Measurements from ENCODE around the gene NAV2. TPM values are rescaled to one million over a fixed set of nuclear protein-coding genes. Genes with fewer than 3 reads are reported as not detected.

Gene NAV2
- total RNA-seq, 4 donors from 2014 or later, result 9.1 to 34.7 (median 22.2) TPM

- H3K36me3 ChIP-seq, result no peaks in the 10 kb centered on the region
- WGBS, result 81% methylated on average over 8 of the region's 8 CpGs
- no peak for TF ChIP-seq EP300 (IDR thresholded peaks at IDR 0.05)
- H3K9me3 ChIP-seq, result no peaks in the 10 kb centered on the region
- H3K4me3 ChIP-seq, result no peak overlapping the region
- no peak overlapping the region for H3K27ac ChIP-seq
- no peaks in the 10 kb centered on the region for H3K4me1 ChIP-seq
- H3K27me3 ChIP-seq, result no peaks in the 10 kb centered on the region
- no peak for DNase-seq (ENCODE audit: low spot score in 2 of 2)
Observed at GRCh38 chr11:19978668-19979518, 266.3 kb downstream of the NAV2 start.

DNA sequence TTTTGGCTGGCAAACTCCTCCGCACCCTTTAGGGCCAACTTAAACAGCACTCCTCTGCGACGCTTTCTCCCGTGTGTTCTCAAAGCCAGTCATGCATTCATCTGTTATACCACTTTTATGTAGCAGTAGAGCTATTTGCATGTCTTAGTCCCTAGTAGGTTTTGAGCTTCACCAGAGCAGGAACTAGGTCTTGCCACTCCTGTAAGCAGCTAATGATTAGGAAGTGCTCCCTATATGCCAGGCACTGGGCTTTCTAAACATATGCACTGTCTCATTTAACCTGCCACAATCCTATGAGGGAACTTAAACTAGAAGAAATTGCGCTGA is 266.8 kb downstream of the NAV2 start:
- TF ChIP-seq POLR2A (IDR thresholded peaks at IDR 0.05), result no peak
- TF ChIP-seq CTCF (IDR thresholded peaks at IDR 0.05), result no peak
- TF ChIP-seq POLR2AphosphoS5 (IDR thresholded peaks at IDR 0.05), result no peak
- no peak for TF ChIP-seq EP300 (IDR thresholded peaks at IDR 0.05)
- H3K4me1 ChIP-seq, result no peaks in the 10 kb centered on the region
- WGBS, result 98% methylated on average over 5 of the region's 5 CpGs
- H3K9me3 ChIP-seq, result no peaks in the 10 kb centered on the region
- H3K36me3 ChIP-seq, result no peaks in the 10 kb centered on the region
- no peak for DNase-seq (ENCODE audit: low spot score in 2 of 2)
- H3K4me3 ChIP-seq, result no peak overlapping the region
- no peaks in the 10 kb centered on the region for H3K27me3 ChIP-seq
- no peak overlapping the region for H3K27ac ChIP-seq

DNA sequence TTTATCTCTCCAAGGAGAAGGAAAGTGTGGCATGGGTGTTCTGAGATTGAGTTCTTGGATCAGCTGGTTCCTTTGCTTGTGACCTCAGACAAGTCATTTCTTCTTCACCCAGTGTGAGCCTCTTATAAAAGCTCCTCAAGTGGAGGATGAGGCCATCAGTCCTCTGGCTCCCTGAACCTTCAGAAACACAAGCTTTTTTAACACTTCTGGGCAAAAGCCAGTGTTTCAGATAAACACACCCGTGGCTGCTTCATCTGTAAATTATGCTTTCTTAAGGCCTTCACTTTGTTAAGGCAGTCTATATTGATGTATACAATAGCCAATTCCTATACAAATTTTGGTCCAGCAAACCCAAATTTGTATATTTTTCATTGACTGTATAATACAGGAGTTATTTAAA is 267.8 kb downstream of the NAV2 start:
- WGBS, result 62% methylated on average over 1 of the region's 1 CpG
- no peak for DNase-seq (ENCODE audit: low spot score in 2 of 2)
- no peaks in the 10 kb centered on the region for H3K27me3 ChIP-seq
- no peaks in the 10 kb centered on the region for H3K36me3 ChIP-seq
- H3K4me1 ChIP-seq, result no peaks in the 10 kb centered on the region
- H3K4me3 ChIP-seq, result no peak overlapping the region
- TF ChIP-seq POLR2AphosphoS5 (IDR thresholded peaks at IDR 0.05) (no peak), CTCF (IDR thresholded peaks at IDR 0.05) (no peak), EP300 (IDR thresholded peaks at IDR 0.05) (no peak), POLR2A (IDR thresholded peaks at IDR 0.05) (no peak)
- H3K27ac ChIP-seq, result no peak overlapping the region
- H3K9me3 ChIP-seq, result no peaks in the 10 kb centered on the region

DNA sequence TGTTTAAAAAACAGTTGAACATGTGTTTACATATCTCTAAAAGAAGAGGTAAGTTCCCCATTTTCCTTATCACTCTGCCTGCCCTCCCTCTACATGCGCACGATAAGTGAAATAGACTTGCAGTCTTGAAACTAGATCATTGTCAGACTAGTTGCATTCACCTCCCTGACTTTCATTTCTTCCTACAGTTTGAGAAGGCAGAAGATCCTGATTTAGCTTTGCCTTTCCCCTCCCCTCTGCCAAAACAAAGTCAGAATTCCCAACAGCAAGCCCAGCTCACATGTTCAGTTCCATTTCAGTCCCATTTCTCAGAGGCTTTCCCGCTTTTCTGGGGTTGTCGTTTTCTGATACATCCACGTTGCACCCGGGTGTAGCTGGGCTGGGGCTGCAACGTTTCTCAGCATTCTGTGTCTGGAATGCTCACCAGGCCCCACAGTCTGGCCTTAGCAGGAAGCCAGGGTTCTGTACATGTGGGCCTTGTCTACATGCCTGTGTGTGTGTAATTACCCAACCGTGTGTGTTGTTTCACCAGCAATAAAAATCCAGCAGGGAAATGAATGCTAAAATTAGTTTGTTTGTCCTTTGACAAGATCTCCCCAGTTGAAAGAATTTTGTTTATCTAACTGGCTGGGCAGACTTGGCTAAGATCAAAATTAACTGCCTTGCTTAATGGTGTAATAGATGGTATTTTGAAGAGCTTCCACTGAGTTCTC is 268.5 kb downstream of the NAV2 start:
- no peak for DNase-seq (ENCODE audit: low spot score in 2 of 2)
- H3K27ac ChIP-seq, result no peak overlapping the region

DNA sequence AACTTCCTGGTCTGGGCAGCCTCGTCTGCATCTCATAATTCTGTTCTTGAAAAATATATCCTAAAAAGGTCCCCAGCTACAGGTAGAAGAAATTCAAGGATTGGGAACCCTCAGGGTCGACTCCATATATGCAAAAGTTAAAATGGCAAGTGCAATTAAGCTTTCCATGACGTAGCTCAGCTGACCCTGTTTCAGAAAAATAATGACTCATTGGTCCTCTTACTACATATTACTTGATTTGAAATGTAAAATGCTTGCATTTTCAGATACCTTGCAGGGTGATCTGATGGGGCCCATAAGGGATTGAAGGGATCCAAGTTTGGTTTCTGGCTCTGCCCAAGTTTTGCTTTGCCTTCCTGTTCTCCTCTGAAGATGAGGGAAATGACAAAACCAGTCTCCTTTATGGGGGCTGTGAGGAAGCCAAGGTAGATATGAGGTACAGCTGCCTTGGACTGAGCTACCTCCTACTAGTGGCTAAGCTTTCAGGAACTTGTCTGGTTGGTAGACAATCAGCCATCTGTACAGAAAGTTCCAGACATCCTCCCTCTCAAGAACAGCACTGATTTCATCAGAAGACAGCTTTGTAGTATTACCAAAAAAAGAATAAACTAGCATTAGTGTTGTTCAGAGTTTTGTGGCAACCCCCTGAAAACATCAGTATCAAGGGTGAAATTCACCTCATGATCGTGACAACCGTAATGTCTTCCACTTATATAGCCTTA is 270.3 kb downstream of the NAV2 start:
- TF ChIP-seq POLR2AphosphoS5 (IDR thresholded peaks at IDR 0.05) (no peak), POLR2A (IDR thresholded peaks at IDR 0.05) (no peak), EP300 (IDR thresholded peaks at IDR 0.05) (no peak), CTCF (IDR thresholded peaks at IDR 0.05) (no peak)
- no peaks in the 10 kb centered on the region for H3K4me1 ChIP-seq
- DNase-seq (ENCODE audit: low spot score in 2 of 2), result no peak
- H3K4me3 ChIP-seq, result no peak overlapping the region
- no peak overlapping the region for H3K27ac ChIP-seq
- H3K9me3 ChIP-seq, result no peaks in the 10 kb centered on the region
- H3K27me3 ChIP-seq, result no peaks in the 10 kb centered on the region
- H3K36me3 ChIP-seq, result no peaks in the 10 kb centered on the region
- 93% methylated on average over 5 of the region's 5 CpGs for WGBS

More for the DNA sequence above, 268.5 kb downstream of the NAV2 start:
- Histone ChIP-seq H3K4me3 (no peak overlapping the region), H3K4me1 (no peaks in the 10 kb centered on the region), H3K27me3 (no peaks in the 10 kb centered on the region), H3K36me3 (no peaks in the 10 kb centered on the region), H3K9me3 (no peaks in the 10 kb centered on the region)
- TF ChIP-seq POLR2AphosphoS5 (IDR thresholded peaks at IDR 0.05) (no peak), POLR2A (IDR thresholded peaks at IDR 0.05) (no peak), EP300 (IDR thresholded peaks at IDR 0.05) (no peak), CTCF (IDR thresholded peaks at IDR 0.05) (no peak)
- WGBS, result 57% methylated on average over 8 of the region's 8 CpGs
